Measurements from ENCODE around the gene NFKBIE.

Gene NFKBIE

GRCh38 chr6:44224965-44225305 lies 40.4 kb downstream of the NFKBIE start:
- no peak for DNase-seq (ENCODE audit: low read depth)
- H3K4me3 ChIP-seq (ENCODE audit: low read depth, low read length) = no peak overlapping the region
- TF ChIP-seq CTCF (IDR thresholded peaks at IDR 0.05; ENCODE audit: low read depth, low read length, missing control alignments) = no peak
- in situ Hi-C loops (cut with HindIII; ENCODE audit: low sequenced_read_pairs) = no loop called here

GRCh38 chr6:44224029-44224964 lies 41.1 kb downstream of the NFKBIE start:
- no peak for DNase-seq (ENCODE audit: low read depth)
- in situ Hi-C loops (cut with HindIII; ENCODE audit: low sequenced_read_pairs) = no loop called here
- H3K4me3 ChIP-seq (ENCODE audit: low read depth, low read length) = peak overlapping the region; percentile 49

GRCh38 chr6:44223319-44224028 lies 41.9 kb downstream of the NFKBIE start, which contains the start of gene SLC29A1:
Gene SLC29A1 (plus strand): TSS chr6:44223595. CDS start chr6:44227314, 3,719 bp downstream.
- no peak for DNase-seq (ENCODE audit: low read depth)
- in situ Hi-C loops (cut with HindIII; ENCODE audit: low sequenced_read_pairs) = no loop called here
- peak within 1 kb of the TSS; percentile 49 for H3K4me3 ChIP-seq (ENCODE audit: low read depth, low read length)
- TF ChIP-seq CTCF (IDR thresholded peaks at IDR 0.05; ENCODE audit: low read depth, low read length, missing control alignments) = no peak

More at GRCh38 chr6:44224029-44224964, 41.1 kb downstream of the NFKBIE start:
- TF ChIP-seq CTCF (IDR thresholded peaks at IDR 0.05; ENCODE audit: low read depth, low read length, missing control alignments) = no peak

- no peak for DNase-seq (ENCODE audit: low read depth)
- H3K4me3 ChIP-seq (ENCODE audit: low read depth, low read length) = peak overlapping the region; percentile 49
- TF ChIP-seq CTCF (IDR thresholded peaks at IDR 0.05; ENCODE audit: low read depth, low read length, missing control alignments) = no peak
- in situ Hi-C loops (cut with HindIII; ENCODE audit: low sequenced_read_pairs) = no loop called here
Observed at GRCh38 chr6:44222486-44223318, 42.6 kb downstream of the NFKBIE start.

GRCh38 chr6:44221961-44222335 lies 43.4 kb downstream of the NFKBIE start:
- no peak overlapping the region for H3K4me3 ChIP-seq (ENCODE audit: low read depth, low read length)

More at GRCh38 chr6:44221961-44222335, 43.4 kb downstream of the NFKBIE start:
- no peak for DNase-seq (ENCODE audit: low read depth)
- no peak for TF ChIP-seq CTCF (IDR thresholded peaks at IDR 0.05; ENCODE audit: low read depth, low read length, missing control alignments)
- in situ Hi-C loops (cut with HindIII; ENCODE audit: low sequenced_read_pairs) = no loop called here

All from astrocyte of the cerebellum (primary cell).